ENCODE data around the gene HERPUD2.
"Not testable (repeated sequence)": the region's sequence is repeated elsewhere in the genome, so short reads cannot be mapped to it uniquely, and the experiment has no call there.

Gene HERPUD2

DNA sequence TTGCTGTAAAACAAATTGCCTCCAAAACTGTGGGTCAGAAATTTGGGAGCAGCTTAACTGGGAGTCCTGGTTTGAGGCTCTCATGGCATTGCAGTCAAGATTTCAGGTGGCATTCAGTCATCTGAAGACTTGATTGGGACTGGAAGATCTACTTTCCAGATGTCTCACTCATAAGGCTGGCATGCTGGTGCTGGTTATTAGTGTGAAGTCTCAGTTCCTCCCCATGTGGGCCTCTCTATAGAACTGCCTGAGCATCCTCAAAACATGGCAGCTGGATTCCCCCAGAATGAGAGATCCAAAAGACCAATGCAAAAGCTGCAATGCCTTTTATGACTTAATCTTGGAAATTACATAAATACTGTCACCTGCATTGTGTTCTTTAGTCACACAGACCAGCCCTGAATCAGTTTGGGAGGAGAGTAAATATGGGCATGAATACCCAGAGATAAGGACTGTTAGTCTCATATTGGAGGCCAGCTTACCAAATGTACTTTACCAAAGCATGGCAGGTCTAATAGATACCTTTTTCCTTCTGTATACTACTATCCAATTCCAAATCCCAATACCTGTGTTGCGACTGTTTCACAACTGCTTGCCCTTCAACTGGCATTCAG, 6.5 kb upstream of the HERPUD2 start:
- POLR2A ChIA-PET: no interaction called here
- CTCF ChIA-PET: no interaction called here
- no peak for TF ChIP-seq SUZ12 (IDR thresholded peaks at IDR 0.05)
- TF ChIP-seq, protein P1, sequence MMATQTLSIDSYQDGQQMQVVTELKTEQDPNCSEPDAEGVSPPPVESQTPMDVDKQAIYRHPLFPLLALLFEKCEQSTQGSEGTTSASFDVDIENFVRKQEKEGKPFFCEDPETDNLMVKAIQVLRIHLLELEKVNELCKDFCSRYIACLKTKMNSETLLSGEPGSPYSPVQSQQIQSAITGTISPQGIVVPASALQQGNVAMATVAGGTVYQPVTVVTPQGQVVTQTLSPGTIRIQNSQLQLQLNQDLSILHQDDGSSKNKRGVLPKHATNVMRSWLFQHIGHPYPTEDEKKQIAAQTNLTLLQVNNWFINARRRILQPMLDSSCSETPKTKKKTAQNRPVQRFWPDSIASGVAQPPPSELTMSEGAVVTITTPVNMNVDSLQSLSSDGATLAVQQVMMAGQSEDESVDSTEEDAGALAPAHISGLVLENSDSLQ (IDR thresholded peaks at IDR 0.05): no peak
- no peak for TF ChIP-seq SP1 (IDR thresholded peaks at IDR 0.05)
- TF ChIP-seq L3MBTL2 (conservative IDR thresholded peaks at IDR 0.05): no peak
- TF ChIP-seq FOXA1 (IDR thresholded peaks at IDR 0.05): no peak
- no peak for TF ChIP-seq TARDBP (IDR thresholded peaks at IDR 0.05)
- no peak for TF ChIP-seq NFRKB (IDR thresholded peaks at IDR 0.05)
- no peak for TF ChIP-seq ELF4 (IDR thresholded peaks at IDR 0.05)
- TF ChIP-seq LEF1 (IDR thresholded peaks at IDR 0.05; ENCODE audit: borderline replicate concordance): no peak
- TF ChIP-seq BHLHE40 (IDR thresholded peaks at IDR 0.05; ENCODE audit: borderline replicate concordance): no peak
- no peak for TF ChIP-seq FOXK2 (IDR thresholded peaks at IDR 0.05)
- no peak for TF ChIP-seq HDGF (IDR thresholded peaks at IDR 0.05; ENCODE audit: borderline replicate concordance)
- TF ChIP-seq FOXM1 (IDR thresholded peaks at IDR 0.05; ENCODE audit: borderline replicate concordance): no peak
- TF ChIP-seq ARNT (IDR thresholded peaks at IDR 0.05): no peak
- no peak for DNase-seq (ENCODE audit: extremely low spot score)

- ChIA-PET POLR2A (no interaction called here), CTCF (interaction anchor here (0.9 kb wide), 1 partner anchor 181 kb away, joined by 3 read pairs; no protein-coding TSS in a partner anchor)
- DNase-seq (ENCODE audit: extremely low spot score): no peak
- TF ChIP-seq TARDBP (IDR thresholded peaks at IDR 0.05): no peak
- no peak for TF ChIP-seq FOXK2 (IDR thresholded peaks at IDR 0.05)
- TF ChIP-seq SUZ12 (IDR thresholded peaks at IDR 0.05): no peak
- no peak for TF ChIP-seq ELF4 (IDR thresholded peaks at IDR 0.05)
- no peak for TF ChIP-seq HDGF (IDR thresholded peaks at IDR 0.05; ENCODE audit: borderline replicate concordance)
- TF ChIP-seq CTBP1 (IDR thresholded peaks at IDR 0.05; ENCODE audit: borderline replicate concordance): no peak
- TF ChIP-seq, protein P1 (IDR thresholded peaks at IDR 0.05): no peak
- TF ChIP-seq ZNF384 (IDR thresholded peaks at IDR 0.05): no peak
- no peak for TF ChIP-seq FOXA1 (IDR thresholded peaks at IDR 0.05)
- no peak for TF ChIP-seq NFRKB (IDR thresholded peaks at IDR 0.05)
- no peak for TF ChIP-seq BHLHE40 (IDR thresholded peaks at IDR 0.05; ENCODE audit: borderline replicate concordance)
- no peak for TF ChIP-seq SP1 (IDR thresholded peaks at IDR 0.05)
- no peak for TF ChIP-seq L3MBTL2 (conservative IDR thresholded peaks at IDR 0.05)
- no peak for TF ChIP-seq LEF1 (IDR thresholded peaks at IDR 0.05; ENCODE audit: borderline replicate concordance)
- TF ChIP-seq ARNT (IDR thresholded peaks at IDR 0.05): no peak
These were observed 5.9 kb upstream of the HERPUD2 start for GRCh38 chr7:35700865-35701264.

DNA sequence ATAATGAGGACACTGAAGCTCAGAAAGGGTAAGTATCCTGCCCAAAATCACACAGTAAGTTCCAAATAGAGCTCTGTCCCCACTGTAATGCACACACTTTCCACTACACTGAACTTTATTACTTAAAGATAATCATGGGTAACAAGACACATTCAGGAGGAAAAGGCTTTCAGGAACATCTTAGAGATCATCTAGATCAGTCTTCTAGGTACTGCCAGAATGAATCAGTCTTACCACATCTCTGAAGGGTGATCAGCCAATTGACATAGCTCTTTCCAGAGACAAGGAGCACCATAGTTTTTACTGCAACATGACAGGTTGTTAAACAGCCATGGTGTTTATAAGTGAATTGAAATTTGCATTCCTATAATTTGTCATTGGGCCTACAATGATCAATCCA, 5.4 kb upstream of the HERPUD2 start:
- ChIA-PET CTCF (interaction anchor here (0.6 to 1.7 kb wide), 4 partner anchors 13 to 180 kb away, joined by 3 to 7 read pairs (median 4); no protein-coding TSS in a partner anchor), POLR2A (interaction anchor here (1.0 kb wide), 1 partner anchor 101 kb away, joined by 4 read pairs; the partner anchor contains the start of gene SEPTIN7)
- no peak for TF ChIP-seq ZNF384 (IDR thresholded peaks at IDR 0.05)
- TF ChIP-seq ELF4 (IDR thresholded peaks at IDR 0.05): no peak
- no peak for TF ChIP-seq BHLHE40 (IDR thresholded peaks at IDR 0.05; ENCODE audit: borderline replicate concordance)
- no peak for TF ChIP-seq NFRKB (IDR thresholded peaks at IDR 0.05)
- no peak for TF ChIP-seq FOXA1 (IDR thresholded peaks at IDR 0.05)
- TF ChIP-seq FOXK2 (IDR thresholded peaks at IDR 0.05): no peak
- no peak for TF ChIP-seq LEF1 (IDR thresholded peaks at IDR 0.05; ENCODE audit: borderline replicate concordance)
- TF ChIP-seq, protein P1 (IDR thresholded peaks at IDR 0.05): no peak
- no peak for TF ChIP-seq HDGF (IDR thresholded peaks at IDR 0.05; ENCODE audit: borderline replicate concordance)
- TF ChIP-seq SUZ12 (IDR thresholded peaks at IDR 0.05): no peak
- no peak for TF ChIP-seq TARDBP (IDR thresholded peaks at IDR 0.05)
- no peak for TF ChIP-seq FOXM1 (IDR thresholded peaks at IDR 0.05; ENCODE audit: borderline replicate concordance)
- DNase-seq (ENCODE audit: extremely low spot score): no peak

GRCh38 chr7:35699796-35700305, 4.9 kb upstream of the HERPUD2 start:
- DNase-seq (ENCODE audit: extremely low spot score): no peak
- ChIA-PET CTCF (interaction anchor here (0.6 to 1.7 kb wide), 5 partner anchors 12 to 207 kb away, joined by 3 to 7 read pairs (median 3); no protein-coding TSS in a partner anchor), POLR2A (interaction anchor here (1.0 kb wide), 1 partner anchor 101 kb away, joined by 4 read pairs; the partner anchor contains the start of gene SEPTIN7)
- no peak for TF ChIP-seq HDGF (IDR thresholded peaks at IDR 0.05; ENCODE audit: borderline replicate concordance)
- no peak for TF ChIP-seq TARDBP (IDR thresholded peaks at IDR 0.05)
- TF ChIP-seq LEF1 (IDR thresholded peaks at IDR 0.05; ENCODE audit: borderline replicate concordance): no peak
- TF ChIP-seq BHLHE40 (IDR thresholded peaks at IDR 0.05; ENCODE audit: borderline replicate concordance): no peak
- no peak for TF ChIP-seq L3MBTL2 (conservative IDR thresholded peaks at IDR 0.05)
- no peak for TF ChIP-seq SUZ12 (IDR thresholded peaks at IDR 0.05)
- no peak for TF ChIP-seq ZNF384 (IDR thresholded peaks at IDR 0.05)
- TF ChIP-seq FOXK2 (IDR thresholded peaks at IDR 0.05): no peak
- no peak for TF ChIP-seq CTBP1 (IDR thresholded peaks at IDR 0.05; ENCODE audit: borderline replicate concordance)
- TF ChIP-seq FOXM1 (IDR thresholded peaks at IDR 0.05; ENCODE audit: borderline replicate concordance): no peak
- no peak for TF ChIP-seq FOXA1 (IDR thresholded peaks at IDR 0.05)
- no peak for TF ChIP-seq ELF4 (IDR thresholded peaks at IDR 0.05)
- TF ChIP-seq, protein P1 (IDR thresholded peaks at IDR 0.05): no peak
- no peak for TF ChIP-seq NFRKB (IDR thresholded peaks at IDR 0.05)

DNA sequence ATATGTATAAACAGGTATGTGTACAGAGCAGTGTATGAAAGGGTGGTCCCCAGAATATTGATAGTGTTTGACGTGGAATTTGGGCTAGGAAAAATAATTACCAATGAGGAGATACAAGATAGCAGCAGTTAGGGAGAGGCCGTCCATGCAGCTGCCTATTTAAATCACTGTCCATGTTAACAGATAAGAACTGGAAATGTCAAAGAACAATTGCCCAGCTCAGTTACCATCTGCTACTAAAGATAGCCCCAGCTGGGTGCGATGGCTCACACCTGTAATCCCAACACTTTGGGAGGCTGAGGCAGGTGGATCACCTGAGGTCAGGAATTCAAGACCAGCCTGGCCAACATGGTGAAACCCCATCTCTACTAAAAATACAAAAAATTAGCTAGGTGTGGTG, 3.4 kb upstream of the HERPUD2 start:
- not testable (repeated sequence) for DNase-seq (ENCODE audit: extremely low spot score)
- ChIA-PET CTCF (interaction anchor here (1.7 kb wide), 1 partner anchor 11 kb away, joined by 6 read pairs; no protein-coding TSS in a partner anchor), POLR2A (interaction anchor here (1.4 kb wide), 1 partner anchor 103 kb away, joined by 3 read pairs; the partner anchor contains the start of gene SEPTIN7)

Data from HEK293T (cell line).